ENCODE data around the gene CHKB. TPM values are rescaled to one million over a fixed set of nuclear protein-coding genes. Genes with fewer than 3 reads are reported as not detected.

Gene CHKB
- total RNA-seq, 1 donor from 2014 or later = 147 TPM

DNA sequence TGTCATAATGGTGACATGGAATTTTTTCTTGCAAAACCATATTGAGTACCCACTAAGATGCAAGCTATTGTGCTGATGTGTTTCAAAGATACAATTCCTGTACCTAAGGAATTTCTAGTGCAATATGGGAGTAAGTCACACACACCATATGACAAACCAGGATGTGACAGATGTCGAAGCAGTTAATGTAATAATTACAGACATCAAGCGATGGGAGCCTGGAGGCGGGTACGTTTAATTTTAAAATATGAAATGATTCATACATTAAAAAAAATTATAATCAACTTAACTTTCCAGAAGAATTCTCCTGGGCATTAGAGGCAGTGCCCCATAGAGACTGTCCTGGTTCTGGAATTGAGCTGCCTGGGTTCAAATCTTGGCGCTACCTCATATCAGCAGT lies 25.9 kb downstream of the CHKB start:
- Mint-ChIP-seq H3K27me3 (ENCODE audit: unreplicated experiment) (peaks cover 18% of the 10 kb centered on the region), H3K27ac (ENCODE audit: unreplicated experiment) (no peak overlapping the region), H3K9me3 (ENCODE audit: unreplicated experiment) (peaks cover 2% of the 10 kb centered on the region), H3K4me1 (ENCODE audit: low read depth, unreplicated experiment) (peaks cover 2% of the 10 kb centered on the region), H3K4me3 (ENCODE audit: unreplicated experiment) (no peak overlapping the region), H3K36me3 (ENCODE audit: unreplicated experiment) (no peaks in the 10 kb centered on the region)
- no peak for TF ChIP-seq CTCF (IDR thresholded peaks at IDR 0.05; ENCODE audit: partially characterized antibody, unreplicated experiment)
- no peak for DNase-seq

DNA sequence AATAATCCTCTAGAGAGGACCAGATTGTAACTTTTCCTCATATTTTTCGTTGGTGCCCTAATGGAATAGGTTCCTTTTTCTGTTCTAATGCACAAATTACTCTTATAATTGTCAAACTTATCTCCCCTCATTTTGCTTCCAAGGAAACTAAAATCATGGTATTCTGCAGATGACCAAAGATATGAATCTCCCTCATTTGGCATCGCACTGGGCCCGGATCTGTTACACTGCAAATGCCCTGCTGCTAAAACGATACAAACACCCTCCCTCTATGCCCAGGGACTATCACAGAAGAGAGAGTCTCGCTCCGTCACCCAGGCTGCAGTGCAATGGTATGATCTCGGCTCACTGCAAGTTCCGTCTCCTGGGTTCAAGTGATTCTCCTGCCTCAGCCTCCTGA lies 29.3 kb downstream of the CHKB start:
- TF ChIP-seq CTCF (IDR thresholded peaks at IDR 0.05; ENCODE audit: partially characterized antibody, unreplicated experiment) = no peak
- Mint-ChIP-seq H3K4me3 (ENCODE audit: unreplicated experiment) (no peak overlapping the region), H3K4me1 (ENCODE audit: low read depth, unreplicated experiment) (peaks cover 7% of the 10 kb centered on the region), H3K36me3 (ENCODE audit: unreplicated experiment) (no peaks in the 10 kb centered on the region), H3K9me3 (ENCODE audit: unreplicated experiment) (no peaks in the 10 kb centered on the region), H3K27ac (ENCODE audit: unreplicated experiment) (no peak overlapping the region), H3K27me3 (ENCODE audit: unreplicated experiment) (peaks cover 11% of the 10 kb centered on the region)
- no peak for DNase-seq

DNA sequence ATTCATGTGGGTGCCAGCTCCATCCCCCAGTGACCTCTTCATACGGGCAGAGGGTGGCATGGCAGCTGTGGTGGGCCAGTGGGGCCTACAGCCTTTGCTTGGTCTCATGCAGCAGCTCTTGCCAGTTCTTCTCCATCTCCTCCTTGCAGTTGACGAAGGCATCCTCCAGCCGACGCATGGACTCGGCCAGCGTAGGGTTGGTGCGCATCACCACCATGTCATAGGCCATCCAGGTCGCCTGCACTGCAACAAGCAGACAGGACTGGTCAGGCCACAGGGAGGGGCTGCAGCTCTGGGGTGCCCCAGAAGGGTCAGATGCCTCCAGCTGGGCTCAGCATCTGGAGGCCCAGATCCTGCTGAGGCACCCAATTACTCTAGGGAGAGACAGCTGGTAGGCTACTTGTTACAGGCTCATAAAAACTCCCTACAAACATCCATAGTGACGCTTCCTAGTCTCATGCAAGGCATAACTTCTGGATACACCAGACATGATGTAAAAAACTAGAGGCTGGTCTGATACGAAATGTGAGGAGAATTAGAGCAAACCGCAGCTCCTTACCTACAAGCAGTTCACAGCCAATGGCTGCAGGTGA lies 31.4 kb downstream of the CHKB start:
- no peak for DNase-seq
- peaks cover 11% of the 10 kb centered on the region for H3K27me3 Mint-ChIP-seq (ENCODE audit: unreplicated experiment)
- peaks cover 6% of the 10 kb centered on the region for H3K4me1 Mint-ChIP-seq (ENCODE audit: low read depth, unreplicated experiment)
- no peaks in the 10 kb centered on the region for H3K9me3 Mint-ChIP-seq (ENCODE audit: unreplicated experiment)
- no peak overlapping the region for H3K4me3 Mint-ChIP-seq (ENCODE audit: unreplicated experiment)
- H3K27ac Mint-ChIP-seq (ENCODE audit: unreplicated experiment) = no peak overlapping the region
- H3K36me3 Mint-ChIP-seq (ENCODE audit: unreplicated experiment) = no peaks in the 10 kb centered on the region
- TF ChIP-seq CTCF (IDR thresholded peaks at IDR 0.05; ENCODE audit: partially characterized antibody, unreplicated experiment) = no peak

DNA sequence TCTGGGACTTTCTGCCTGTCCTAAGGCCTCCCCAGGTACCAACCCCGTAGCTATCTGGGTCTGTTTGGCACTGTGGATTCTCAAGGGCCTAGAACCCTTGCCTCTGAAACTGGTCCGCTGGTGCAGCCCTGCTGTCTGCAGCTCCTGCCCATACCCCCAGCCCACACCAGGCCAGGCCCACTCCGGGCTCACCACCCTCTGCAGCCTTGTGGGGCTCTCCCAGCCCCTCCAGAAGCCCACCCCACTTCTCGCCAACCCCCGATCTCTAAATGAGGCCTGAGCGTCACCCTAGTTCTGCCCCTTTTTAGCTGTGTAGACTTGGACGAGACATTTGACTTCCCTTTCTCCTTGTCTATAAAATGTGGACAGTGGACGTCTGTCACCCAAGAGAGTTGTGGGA lies 32.3 kb downstream of the CHKB start:
- peak overlapping the region; percentile 20 for H3K4me3 Mint-ChIP-seq (ENCODE audit: unreplicated experiment)
- no peak for DNase-seq
- peaks cover 4% of the 10 kb centered on the region for H3K4me1 Mint-ChIP-seq (ENCODE audit: low read depth, unreplicated experiment)
- no peak for TF ChIP-seq CTCF (IDR thresholded peaks at IDR 0.05; ENCODE audit: partially characterized antibody, unreplicated experiment)
- H3K27ac Mint-ChIP-seq (ENCODE audit: unreplicated experiment) = peak overlapping the region; percentile 38
- no peaks in the 10 kb centered on the region for H3K9me3 Mint-ChIP-seq (ENCODE audit: unreplicated experiment)
- H3K36me3 Mint-ChIP-seq (ENCODE audit: unreplicated experiment) = no peaks in the 10 kb centered on the region
- H3K27me3 Mint-ChIP-seq (ENCODE audit: unreplicated experiment) = peaks cover 12% of the 10 kb centered on the region

GRCh38 chr22:50548921-50549790 lies 33.5 kb downstream of the CHKB start:
- DNase-seq = no peak
- no peak for TF ChIP-seq CTCF (IDR thresholded peaks at IDR 0.05; ENCODE audit: partially characterized antibody, unreplicated experiment)
- Mint-ChIP-seq H3K27me3 (ENCODE audit: unreplicated experiment) (peaks cover 12% of the 10 kb centered on the region), H3K4me3 (ENCODE audit: unreplicated experiment) (no peak overlapping the region), H3K9me3 (ENCODE audit: unreplicated experiment) (no peaks in the 10 kb centered on the region), H3K27ac (ENCODE audit: unreplicated experiment) (no peak overlapping the region), H3K36me3 (ENCODE audit: unreplicated experiment) (no peaks in the 10 kb centered on the region), H3K4me1 (ENCODE audit: low read depth, unreplicated experiment) (peaks cover 4% of the 10 kb centered on the region)

Measured in glutamatergic neuron (in vitro differentiated cells).